GM10266 (cell line): ENCODE data around the gene ATP9A.
A peak's percentile ranks its signal among the peaks of the same experiment; 100 is the strongest.

Source experiments
- DNase-seq: peaks from one replicate; pipeline ENCODE4 v3.0.0; 2012; ENCODE audit errors: extremely low spot score
- TF ChIP-seq, protein P1 (sequence below): IDR thresholded peaks from 2 replicates; pipeline ENCODE4 v1.5.1; 2012; ENCODE audit warnings: mild to moderate bottlenecking, low read depth; ENCODE audit not compliant: control insufficient read depth, insufficient read depth; ENCODE audit errors: missing control alignments

Gene ATP9A

DNA sequence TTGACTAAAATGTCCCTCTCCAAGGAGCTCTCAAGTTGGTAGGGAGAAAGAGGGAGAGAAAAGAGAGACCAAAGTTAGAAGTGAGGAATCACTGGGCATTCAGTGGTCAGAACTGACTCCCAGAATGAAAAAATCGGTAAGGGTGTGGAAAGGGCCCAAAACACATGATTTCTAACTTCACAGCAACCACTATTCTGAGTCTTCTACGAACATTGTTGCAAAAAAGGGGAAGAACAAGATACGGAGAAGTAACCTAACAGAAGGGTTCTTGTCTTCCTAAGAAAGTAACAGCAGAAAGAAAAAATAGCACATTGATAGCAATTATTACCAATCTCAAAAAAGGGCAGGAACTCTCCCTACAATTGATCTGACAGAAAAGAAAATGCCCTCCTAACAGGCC, 65.6 kb downstream of the ATP9A start:
- DNase-seq, result no peak
- TF ChIP-seq, protein P1, sequence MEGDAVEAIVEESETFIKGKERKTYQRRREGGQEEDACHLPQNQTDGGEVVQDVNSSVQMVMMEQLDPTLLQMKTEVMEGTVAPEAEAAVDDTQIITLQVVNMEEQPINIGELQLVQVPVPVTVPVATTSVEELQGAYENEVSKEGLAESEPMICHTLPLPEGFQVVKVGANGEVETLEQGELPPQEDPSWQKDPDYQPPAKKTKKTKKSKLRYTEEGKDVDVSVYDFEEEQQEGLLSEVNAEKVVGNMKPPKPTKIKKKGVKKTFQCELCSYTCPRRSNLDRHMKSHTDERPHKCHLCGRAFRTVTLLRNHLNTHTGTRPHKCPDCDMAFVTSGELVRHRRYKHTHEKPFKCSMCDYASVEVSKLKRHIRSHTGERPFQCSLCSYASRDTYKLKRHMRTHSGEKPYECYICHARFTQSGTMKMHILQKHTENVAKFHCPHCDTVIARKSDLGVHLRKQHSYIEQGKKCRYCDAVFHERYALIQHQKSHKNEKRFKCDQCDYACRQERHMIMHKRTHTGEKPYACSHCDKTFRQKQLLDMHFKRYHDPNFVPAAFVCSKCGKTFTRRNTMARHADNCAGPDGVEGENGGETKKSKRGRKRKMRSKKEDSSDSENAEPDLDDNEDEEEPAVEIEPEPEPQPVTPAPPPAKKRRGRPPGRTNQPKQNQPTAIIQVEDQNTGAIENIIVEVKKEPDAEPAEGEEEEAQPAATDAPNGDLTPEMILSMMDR, result no peak

DNA sequence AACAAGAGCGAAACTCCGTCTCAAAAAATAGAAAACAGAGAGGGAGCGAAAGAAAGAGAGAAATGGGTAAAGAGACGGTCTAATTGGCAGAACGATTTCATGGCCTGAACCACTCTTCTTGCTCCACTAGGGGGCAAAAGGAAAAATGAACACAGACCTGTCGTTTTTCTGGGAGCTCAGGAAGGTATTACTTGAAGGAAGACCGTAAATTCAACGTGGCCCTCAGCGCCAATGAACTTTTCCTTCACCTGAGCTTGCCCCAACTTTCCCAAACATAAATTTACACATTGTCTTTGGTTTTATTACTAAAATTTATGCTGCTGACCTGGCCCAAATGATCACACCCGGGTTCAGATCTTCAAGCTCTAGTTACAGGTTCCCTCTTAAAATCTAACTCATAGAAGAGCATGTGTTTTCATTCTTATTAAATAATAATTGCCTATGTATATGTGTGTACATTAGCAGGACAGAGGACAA, 67.3 kb downstream of the ATP9A start:
- TF ChIP-seq, protein P1, result peak; percentile 58
- peak; percentile 34 for DNase-seq

DNA sequence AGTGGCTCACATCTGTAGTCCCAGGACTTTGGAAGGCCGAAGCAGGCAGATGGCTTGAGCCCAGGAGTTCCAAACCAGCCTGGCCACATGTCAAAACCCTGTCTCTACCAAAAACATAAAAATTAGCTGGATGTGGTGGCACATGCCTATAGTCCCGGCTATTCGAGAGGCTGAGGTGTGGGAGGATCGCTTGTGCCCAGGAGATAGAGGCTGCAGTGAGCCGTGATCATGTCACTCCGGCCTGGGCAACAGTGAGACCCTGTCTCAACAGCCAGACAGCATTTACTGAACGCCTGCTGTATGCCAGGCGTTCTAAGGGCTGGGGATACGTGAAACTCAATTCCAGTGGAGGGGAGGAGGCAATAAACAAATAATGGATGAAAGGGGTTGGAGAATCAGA, 69.9 kb downstream of the ATP9A start:
- DNase-seq, result no peak
- TF ChIP-seq, protein P1, result no peak

DNA sequence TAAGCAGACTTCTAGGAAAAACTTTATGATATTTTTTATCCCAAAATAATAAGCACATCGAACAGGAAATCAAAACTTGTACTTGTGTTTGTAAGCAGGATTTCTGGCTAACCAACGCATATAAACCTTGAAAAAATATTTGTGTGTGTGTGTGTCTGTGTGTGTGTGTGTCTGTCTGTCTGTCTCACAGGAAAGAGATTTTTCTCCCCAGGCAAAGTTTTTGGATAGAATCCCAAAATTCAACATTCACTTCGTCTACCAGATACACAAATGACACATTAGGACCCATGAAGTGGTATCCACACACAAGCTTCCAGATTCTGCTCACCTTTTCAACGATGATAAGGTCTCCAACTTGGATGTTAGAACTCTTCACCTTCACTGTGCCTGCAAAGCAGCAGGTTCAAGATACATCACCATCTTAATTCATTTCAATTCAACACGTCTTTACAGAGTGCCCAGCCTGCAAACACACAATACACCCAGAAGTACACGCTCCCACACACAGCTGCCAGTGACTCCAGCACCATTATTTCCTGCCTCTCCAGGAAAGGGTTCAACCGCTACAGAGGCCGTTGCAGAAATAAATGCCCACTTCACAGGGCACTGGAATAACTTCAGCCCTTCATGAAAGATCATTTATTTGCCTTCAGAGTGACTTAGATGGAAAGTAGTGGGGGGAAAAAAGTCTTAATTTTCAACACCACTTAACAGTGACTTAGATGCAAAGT, 70.9 kb downstream of the ATP9A start:
- DNase-seq, result no peak
- TF ChIP-seq, protein P1, result no peak

DNA sequence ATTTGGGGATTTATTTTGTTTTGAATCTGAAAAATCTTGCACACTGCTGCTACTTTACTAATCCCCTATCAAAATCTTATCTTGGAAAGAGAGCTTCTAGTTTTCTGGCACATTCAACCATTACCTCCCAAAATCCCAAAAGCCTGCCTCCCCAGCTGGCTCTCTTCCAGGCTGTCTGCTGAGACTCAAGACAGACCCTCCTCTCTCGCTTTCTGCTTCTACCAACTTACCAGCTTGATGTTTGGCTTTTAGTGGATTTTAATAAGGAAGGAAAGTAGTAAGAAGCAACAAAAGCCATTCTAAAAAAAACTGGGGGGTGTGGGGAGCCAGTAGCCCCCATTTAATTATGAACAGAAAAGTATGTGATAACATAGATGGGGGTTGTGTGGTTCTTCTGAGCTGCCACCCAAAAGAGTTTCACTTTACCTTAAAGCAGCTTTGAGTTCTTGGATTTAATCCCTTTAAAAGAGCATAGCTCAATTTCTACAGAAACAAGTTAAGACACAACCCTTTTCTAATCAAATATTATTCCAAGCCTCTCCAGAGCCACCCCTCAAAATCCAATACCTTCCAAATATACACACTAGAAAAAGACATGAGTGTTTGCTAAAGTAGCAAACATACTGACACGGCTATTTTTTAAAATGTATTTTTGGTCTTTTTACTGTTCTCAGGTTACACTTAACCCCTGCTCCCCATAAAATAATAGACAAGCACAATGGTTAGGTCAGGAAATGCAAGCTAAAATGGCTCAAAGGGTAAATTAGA, 71.7 kb downstream of the ATP9A start:
- TF ChIP-seq, protein P1, result no peak
- no peak for DNase-seq

DNA sequence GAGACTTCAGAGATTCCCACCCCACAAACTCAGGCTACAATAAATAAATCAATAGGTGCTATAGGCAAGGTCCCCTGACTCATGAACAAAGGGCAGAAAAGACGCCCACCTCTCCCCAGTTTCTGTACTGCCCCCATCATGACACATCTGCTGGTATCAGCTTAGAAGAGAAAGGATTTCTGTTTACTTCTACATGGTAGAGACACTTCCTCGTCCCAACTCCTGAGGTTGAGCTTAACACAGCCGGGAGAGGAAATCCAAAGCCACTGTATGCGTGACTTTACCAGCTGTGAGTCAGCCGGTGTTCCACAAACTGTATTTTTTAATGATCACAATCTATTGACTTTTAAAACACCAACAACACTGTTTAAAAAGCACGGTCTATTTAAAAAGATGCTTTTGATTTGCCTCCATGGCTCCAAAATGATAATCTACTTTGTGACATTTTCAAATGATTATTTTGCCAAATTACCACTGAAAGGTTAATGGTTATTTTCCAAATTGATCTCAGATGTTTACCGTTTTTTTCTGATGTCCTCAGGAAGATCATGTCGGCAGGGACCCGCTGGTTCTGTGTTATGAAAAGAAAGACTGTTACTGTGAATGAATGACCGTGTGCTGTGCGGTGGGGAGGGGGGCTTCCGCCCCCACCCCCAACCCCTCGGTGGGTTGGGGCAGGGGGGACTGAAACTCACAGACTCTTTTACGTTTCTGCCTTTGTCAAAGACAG, 72.5 kb downstream of the ATP9A start:
- TF ChIP-seq, protein P1, result no peak

More for the DNA sequence above, 72.5 kb downstream of the ATP9A start:
- DNase-seq, result no peak
